Measurements from ENCODE around the gene MIOX.

The MIOX gene

DNA sequence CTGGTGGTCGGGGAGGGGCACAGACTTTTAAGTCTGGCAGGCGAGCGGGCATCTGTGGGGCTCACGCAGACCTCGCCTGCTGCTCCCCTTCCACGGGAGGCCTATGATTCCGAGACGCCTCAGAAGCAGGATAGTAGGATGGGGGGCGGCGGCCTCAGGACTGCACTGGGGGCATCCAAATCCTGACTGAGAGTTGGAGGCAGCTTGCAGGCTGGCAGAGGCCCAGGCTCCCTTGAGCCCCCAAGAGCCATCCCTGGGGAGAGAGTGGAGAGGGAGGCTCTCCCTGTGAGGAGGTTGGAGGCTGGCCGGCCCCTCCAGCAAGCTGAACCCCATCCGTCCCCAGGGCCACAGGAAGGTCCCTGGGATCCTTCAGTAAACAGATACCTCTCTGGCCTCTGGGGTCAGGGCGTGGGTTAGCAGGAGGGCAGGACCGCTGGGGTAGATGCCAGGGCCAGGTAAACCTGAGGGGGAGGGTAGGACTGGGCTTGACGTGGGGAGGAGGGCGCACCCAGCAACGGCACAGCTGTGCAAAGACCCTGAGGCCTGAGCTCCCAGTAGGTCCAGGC is 45.1 kb upstream of the MIOX start:
- TF ChIP-seq ZNF274 (IDR thresholded peaks at IDR 0.05; ENCODE audit: low read depth, low read length) (no peak), YY1 (IDR thresholded peaks at IDR 0.05; ENCODE audit: insufficient read depth, insufficient read length) (no peak), SUZ12 (IDR thresholded peaks at IDR 0.05; ENCODE audit: extremely low read depth, insufficient read depth, insufficient read length) (no peak)
- Histone ChIP-seq H3K9ac (ENCODE audit: insufficient read length, low read depth) (no peak overlapping the region), H3K36me3 (ENCODE audit: insufficient read depth, insufficient read length, low read length) (peaks cover 80% of the 10 kb centered on the region), H3K4me3 (ENCODE audit: insufficient read length, low read depth) (no peak overlapping the region), H3K4me1 (ENCODE audit: insufficient read depth, insufficient read length) (peaks cover 2% of the 10 kb centered on the region), H3K9me3 (ENCODE audit: insufficient read depth, low read length) (no peaks in the 10 kb centered on the region), H3K27me3 (ENCODE audit: insufficient read depth, insufficient read length) (no peaks in the 10 kb centered on the region)
- DNase-seq (ENCODE audit: low read depth, low spot score), result no peak

DNA sequence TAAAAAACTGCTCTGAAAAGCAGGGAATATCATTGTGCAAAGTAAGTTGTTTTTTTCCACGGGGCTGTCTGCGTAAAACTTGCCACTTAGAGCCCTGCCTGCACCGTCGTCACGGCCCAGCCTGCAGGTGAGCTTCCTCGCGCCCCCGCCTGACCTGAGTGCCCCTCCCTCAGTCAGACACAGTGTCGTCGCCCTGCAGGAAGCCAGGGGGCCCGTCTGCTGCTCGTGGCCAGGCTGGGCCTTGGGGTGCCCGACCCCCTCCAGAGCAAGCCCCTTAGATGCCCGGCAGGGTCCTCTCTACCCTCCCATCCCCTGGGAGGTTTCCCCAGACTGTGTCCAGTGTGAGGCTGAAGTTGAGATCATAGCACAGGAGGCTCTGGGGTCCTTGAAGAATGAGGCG is 43.5 kb upstream of the MIOX start:
- Histone ChIP-seq H3K4me1 (ENCODE audit: insufficient read depth, insufficient read length) (peaks cover 2% of the 10 kb centered on the region), H3K4me3 (ENCODE audit: insufficient read length, low read depth) (no peak overlapping the region), H3K27me3 (ENCODE audit: insufficient read depth, insufficient read length) (no peaks in the 10 kb centered on the region), H3K9ac (ENCODE audit: insufficient read length, low read depth) (no peak overlapping the region), H3K9me3 (ENCODE audit: insufficient read depth, low read length) (no peaks in the 10 kb centered on the region), H3K36me3 (ENCODE audit: insufficient read depth, insufficient read length, low read length) (peaks cover 76% of the 10 kb centered on the region)
- no peak for TF ChIP-seq YY1 (IDR thresholded peaks at IDR 0.05; ENCODE audit: insufficient read depth, insufficient read length)
- no peak for TF ChIP-seq ZNF274 (IDR thresholded peaks at IDR 0.05; ENCODE audit: low read depth, low read length)
- no peak for TF ChIP-seq SUZ12 (IDR thresholded peaks at IDR 0.05; ENCODE audit: extremely low read depth, insufficient read depth, insufficient read length)
- DNase-seq (ENCODE audit: low read depth, low spot score), result no peak

DNA sequence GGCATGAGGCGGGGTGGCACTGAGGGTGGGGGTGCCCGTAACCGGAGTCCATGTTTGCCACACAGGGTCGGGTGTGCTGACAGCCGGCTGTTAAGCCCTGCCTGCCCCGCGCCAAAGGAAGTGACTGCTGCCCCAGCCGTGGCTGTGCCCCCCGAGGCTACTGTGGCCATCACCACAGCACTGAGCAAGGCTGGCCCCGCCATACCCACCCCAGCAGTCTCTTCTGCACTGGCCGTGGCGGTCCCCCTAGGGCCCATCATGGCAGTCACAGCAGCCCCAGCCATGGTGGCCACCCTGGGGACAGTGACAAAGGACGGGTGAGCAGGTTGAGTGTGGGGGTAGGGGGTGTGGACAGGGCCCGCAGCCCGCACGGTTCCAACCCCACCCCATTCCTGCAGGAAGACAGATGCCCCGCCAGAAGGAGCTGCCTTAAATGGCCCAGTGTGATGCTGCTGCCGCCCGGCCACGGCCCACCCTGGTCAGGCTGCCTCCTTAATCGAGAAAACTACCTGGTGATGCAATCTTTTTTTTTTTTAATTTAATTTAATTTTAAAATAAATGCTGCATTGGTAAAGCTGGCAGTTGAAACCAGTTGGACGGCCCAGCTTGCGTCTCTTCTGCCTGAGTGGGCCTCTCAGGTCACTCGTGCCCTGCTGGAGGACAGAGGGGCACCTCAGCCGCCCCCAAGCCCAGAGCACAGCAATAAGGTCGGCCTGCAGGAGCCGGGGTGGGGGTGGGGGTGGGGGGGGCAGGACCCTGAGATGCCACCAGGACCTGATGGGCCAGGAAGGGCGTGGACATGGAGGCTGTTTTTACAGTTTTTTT is 42.6 kb upstream of the MIOX start:
- no peak for DNase-seq (ENCODE audit: low read depth, low spot score)
- no peaks in the 10 kb centered on the region for H3K27me3 ChIP-seq (ENCODE audit: insufficient read depth, insufficient read length)
- no peak for TF ChIP-seq YY1 (IDR thresholded peaks at IDR 0.05; ENCODE audit: insufficient read depth, insufficient read length)
- no peak for TF ChIP-seq ZNF274 (IDR thresholded peaks at IDR 0.05; ENCODE audit: low read depth, low read length)
- no peak for TF ChIP-seq SUZ12 (IDR thresholded peaks at IDR 0.05; ENCODE audit: extremely low read depth, insufficient read depth, insufficient read length)
- H3K9ac ChIP-seq (ENCODE audit: insufficient read length, low read depth), result no peak overlapping the region
- no peaks in the 10 kb centered on the region for H3K9me3 ChIP-seq (ENCODE audit: insufficient read depth, low read length)
- no peak overlapping the region for H3K4me3 ChIP-seq (ENCODE audit: insufficient read length, low read depth)
- H3K36me3 ChIP-seq (ENCODE audit: insufficient read depth, insufficient read length, low read length), result peaks cover 77% of the 10 kb centered on the region
- peaks cover 2% of the 10 kb centered on the region for H3K4me1 ChIP-seq (ENCODE audit: insufficient read depth, insufficient read length)

DNA sequence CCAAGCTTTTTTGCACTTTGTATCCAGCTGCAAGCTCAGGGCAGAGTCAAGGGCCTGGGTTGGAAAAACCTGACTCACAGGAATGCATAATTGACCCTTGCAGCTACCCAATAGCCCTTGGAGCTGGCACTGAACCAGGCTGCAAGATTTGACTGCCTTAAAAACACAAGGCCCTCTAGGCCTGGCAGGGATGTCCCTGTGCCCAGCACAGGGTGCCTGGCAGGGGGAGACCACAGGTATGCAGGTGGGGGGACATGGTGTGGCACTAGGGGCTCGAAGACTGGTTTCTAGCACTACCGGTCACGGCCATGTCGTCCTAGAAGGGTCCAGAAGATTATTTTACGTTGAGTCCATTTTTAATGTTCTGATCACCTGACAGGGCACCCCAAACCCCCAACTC is 42.0 kb upstream of the MIOX start:
- Histone ChIP-seq H3K9me3 (ENCODE audit: insufficient read depth, low read length) (no peaks in the 10 kb centered on the region), H3K27me3 (ENCODE audit: insufficient read depth, insufficient read length) (no peaks in the 10 kb centered on the region), H3K4me3 (ENCODE audit: insufficient read length, low read depth) (no peak overlapping the region), H3K9ac (ENCODE audit: insufficient read length, low read depth) (no peak overlapping the region), H3K4me1 (ENCODE audit: insufficient read depth, insufficient read length) (peaks cover 2% of the 10 kb centered on the region), H3K36me3 (ENCODE audit: insufficient read depth, insufficient read length, low read length) (peaks cover 72% of the 10 kb centered on the region)
- TF ChIP-seq YY1 (IDR thresholded peaks at IDR 0.05; ENCODE audit: insufficient read depth, insufficient read length) (no peak), ZNF274 (IDR thresholded peaks at IDR 0.05; ENCODE audit: low read depth, low read length) (no peak), SUZ12 (IDR thresholded peaks at IDR 0.05; ENCODE audit: extremely low read depth, insufficient read depth, insufficient read length) (no peak)
- no peak for DNase-seq (ENCODE audit: low read depth, low spot score)

DNA sequence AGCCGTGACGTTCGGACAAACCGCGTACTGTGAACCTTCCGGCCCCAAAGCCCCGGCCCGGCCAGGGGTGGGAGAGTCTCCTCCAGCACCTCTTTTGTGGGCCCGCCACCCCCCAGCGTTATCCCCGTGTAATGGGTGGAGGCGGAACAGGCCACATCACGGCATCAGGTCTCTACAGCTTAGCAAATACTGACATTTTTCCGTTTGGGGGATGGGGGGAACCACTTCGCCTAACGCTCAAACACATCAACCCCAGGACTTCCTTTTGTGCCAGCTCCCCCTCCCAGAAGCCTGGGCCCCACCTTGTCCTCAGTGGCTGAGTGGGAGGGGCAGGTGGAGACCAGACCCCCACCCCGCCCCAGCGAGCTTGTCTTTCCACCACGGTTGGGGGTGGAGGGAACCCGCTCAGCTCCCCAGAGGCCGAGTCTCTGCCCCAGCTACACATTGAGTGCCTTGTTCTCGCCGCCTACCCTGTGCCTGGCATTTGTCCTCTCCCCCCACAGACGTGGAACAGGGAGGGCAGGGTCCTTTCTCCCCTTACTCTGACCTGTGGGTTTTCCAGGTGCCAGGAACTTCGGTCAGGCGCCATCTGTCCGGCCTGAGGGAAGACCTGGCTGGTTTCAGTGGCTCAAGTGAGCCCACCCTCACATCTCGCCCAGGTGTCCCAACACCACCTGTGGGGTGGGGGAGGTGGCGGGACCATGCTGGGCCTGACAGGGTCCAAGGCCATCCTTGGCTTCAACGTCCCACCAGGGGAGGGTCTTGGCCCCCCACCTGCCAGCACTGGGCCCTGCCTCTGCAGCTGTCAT is 41.4 kb upstream of the MIOX start:
- no peak for DNase-seq (ENCODE audit: low read depth, low spot score)
- Histone ChIP-seq H3K4me1 (ENCODE audit: insufficient read depth, insufficient read length) (peaks cover 2% of the 10 kb centered on the region), H3K27me3 (ENCODE audit: insufficient read depth, insufficient read length) (no peaks in the 10 kb centered on the region), H3K4me3 (ENCODE audit: insufficient read length, low read depth) (no peak overlapping the region), H3K9ac (ENCODE audit: insufficient read length, low read depth) (no peak overlapping the region), H3K9me3 (ENCODE audit: insufficient read depth, low read length) (no peaks in the 10 kb centered on the region), H3K36me3 (ENCODE audit: insufficient read depth, insufficient read length, low read length) (peaks cover 70% of the 10 kb centered on the region)
- TF ChIP-seq ZNF274 (IDR thresholded peaks at IDR 0.05; ENCODE audit: low read depth, low read length), result no peak
- no peak for TF ChIP-seq YY1 (IDR thresholded peaks at IDR 0.05; ENCODE audit: insufficient read depth, insufficient read length)
- TF ChIP-seq SUZ12 (IDR thresholded peaks at IDR 0.05; ENCODE audit: extremely low read depth, insufficient read depth, insufficient read length), result no peak

DNA sequence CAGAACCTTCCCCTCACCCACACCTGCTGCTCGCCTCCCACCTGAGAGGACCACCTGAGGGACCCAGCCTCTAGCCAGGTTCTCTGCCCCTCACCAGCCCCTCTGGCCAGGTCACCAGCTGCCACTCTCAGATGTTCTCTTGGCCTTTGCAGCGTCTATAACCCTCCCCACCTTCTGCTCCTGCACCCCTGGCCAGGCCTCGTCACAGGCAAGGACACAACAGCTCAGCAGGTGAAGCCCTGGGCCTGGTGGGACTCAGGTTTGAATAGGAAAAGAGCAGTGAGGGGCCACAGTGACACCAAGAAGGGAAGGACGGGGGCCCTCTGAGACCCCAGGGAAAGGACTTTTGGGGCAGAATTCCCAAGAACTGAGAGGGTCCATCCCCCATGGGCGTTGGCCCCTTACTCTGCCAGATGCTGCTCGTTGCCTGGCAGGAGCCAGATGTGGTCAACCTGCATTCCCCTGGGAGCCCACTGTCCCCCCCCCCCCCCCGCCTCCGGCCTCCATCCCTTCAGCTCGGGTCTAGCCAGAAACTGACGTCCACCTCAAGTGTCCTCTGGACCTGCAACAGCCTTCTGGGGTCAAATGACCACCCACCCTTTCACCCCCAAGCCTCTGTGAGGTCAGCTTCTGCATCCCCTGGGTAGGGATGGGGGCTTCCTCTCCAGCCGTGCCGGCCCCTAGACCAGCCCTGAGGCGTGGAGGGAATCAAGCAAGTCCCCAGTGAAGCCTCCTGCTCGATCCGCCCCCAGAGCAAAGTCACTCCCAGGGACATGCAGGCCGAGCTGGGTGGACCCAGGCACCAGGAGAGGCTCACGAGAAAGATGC is 40.6 kb upstream of the MIOX start:
- no peak for TF ChIP-seq YY1 (IDR thresholded peaks at IDR 0.05; ENCODE audit: insufficient read depth, insufficient read length)
- no peak for TF ChIP-seq ZNF274 (IDR thresholded peaks at IDR 0.05; ENCODE audit: low read depth, low read length)
- TF ChIP-seq SUZ12 (IDR thresholded peaks at IDR 0.05; ENCODE audit: extremely low read depth, insufficient read depth, insufficient read length), result no peak
- Histone ChIP-seq H3K9me3 (ENCODE audit: insufficient read depth, low read length) (no peaks in the 10 kb centered on the region), H3K36me3 (ENCODE audit: insufficient read depth, insufficient read length, low read length) (peaks cover 67% of the 10 kb centered on the region), H3K4me3 (ENCODE audit: insufficient read length, low read depth) (no peak overlapping the region), H3K27me3 (ENCODE audit: insufficient read depth, insufficient read length) (no peaks in the 10 kb centered on the region), H3K9ac (ENCODE audit: insufficient read length, low read depth) (no peak overlapping the region), H3K4me1 (ENCODE audit: insufficient read depth, insufficient read length) (peaks cover 2% of the 10 kb centered on the region)
- DNase-seq (ENCODE audit: low read depth, low spot score), result no peak

All from NT2/D1 (cell line).